CD14-positive monocyte (primary cell): ENCODE results near the gene PPOX. TPM values are rescaled to one million over a fixed set of nuclear protein-coding genes. Genes with fewer than 3 reads are reported as not detected.
A peak's percentile ranks its signal among the peaks of the same experiment; 100 is the strongest.

ENCODE experiments used
- DNase-seq, 3 donors: peaks; one replicate each; pipeline ENCODE4 v3.0.0-alpha.2; 2011 to 2022
- H2AFZ ChIP-seq: 2 replicates; pipeline ENCODE4 v1.6.0; 2012; ENCODE audit warnings: mild to moderate bottlenecking, low read depth, low read length, inconsistent platforms; ENCODE audit not compliant: insufficient read depth, poor library complexity, severe bottlenecking
- H3K27ac ChIP-seq, 2 donors: 1 replicate in 1 of 2; 2 replicates in 1 of 2; pipeline ENCODE4 v1.5.1; 2012 to 2013; ENCODE audit warnings: low read length in 2 of 2, control low read depth in 1 of 2, inconsistent platforms in 1 of 2, low read depth in 1 of 2, mild to moderate bottlenecking in 1 of 2
- H3K27me3 ChIP-seq, 2 donors: one replicate each; pipeline versions ENCODE4 v1.6.0 to v1.6.1; 2011 to 2013; ENCODE audit warnings: low read length in 2 of 2; ENCODE audit not compliant: control insufficient read depth in 2 of 2, insufficient read depth in 2 of 2
- H3K36me3 ChIP-seq, 2 donors: replicated peaks in 1 of 2; 1 replicate in 1 of 2; 2 replicates in 1 of 2; pipeline versions ENCODE4 v1.5.1 to v1.6.1; 2012 to 2013; ENCODE audit warnings: low read length in 2 of 2, control low read depth in 1 of 2, inconsistent platforms in 1 of 2, mild to moderate bottlenecking in 1 of 2; ENCODE audit not compliant: insufficient read depth in 2 of 2, control insufficient read depth in 1 of 2
- H3K4me1 ChIP-seq, 2 donors: 1 replicate in 1 of 2; 2 replicates in 1 of 2; pipeline versions ENCODE4 v1.5.1 to v1.6.1; 2012 to 2013; ENCODE audit warnings: low read length in 2 of 2, control low read depth in 1 of 2, inconsistent platforms in 1 of 2, mild to moderate bottlenecking in 1 of 2, moderate library complexity in 1 of 2; ENCODE audit not compliant: insufficient read depth in 2 of 2, control insufficient read depth in 1 of 2
- H3K4me2 ChIP-seq: replicated peaks from 2 replicates; pipeline ENCODE3; 2012; ENCODE audit warnings: low read length, moderate library complexity, mild to moderate bottlenecking; ENCODE audit not compliant: poor library complexity, severe bottlenecking; ENCODE audit errors: extremely low read depth
- H3K4me3 ChIP-seq, 3 experiments: fragments of 200-600 bp in 1 of 3; sonication (generic) in 1 of 3; replicated peaks in 1 of 3; 1 replicate in 2 of 3; 2 replicates in 1 of 3; pipeline ENCODE4 v1.5.1; 2011 to 2013; ENCODE audit warnings: low read length in 3 of 3, mild to moderate bottlenecking in 3 of 3, control low read depth in 2 of 3, low read depth in 2 of 3, inconsistent platforms in 1 of 3, moderate library complexity in 1 of 3
- H3K79me2 ChIP-seq: 2 replicates; pipeline ENCODE4 v1.6.0; 2012; ENCODE audit warnings: mild to moderate bottlenecking, control low read depth, inconsistent platforms, low read length, moderate library complexity; ENCODE audit not compliant: insufficient read depth
- H3K9ac ChIP-seq: 2 replicates; pipeline ENCODE4 v1.6.0; 2017; ENCODE audit warnings: low read length, mild to moderate bottlenecking; ENCODE audit not compliant: insufficient read depth, poor library complexity, severe bottlenecking
- H3K9me3 ChIP-seq, 2 donors: replicated peaks in 1 of 2; 1 replicate in 1 of 2; 2 replicates in 1 of 2; pipeline versions ENCODE4 v1.5.1 to v1.6.1; 2012 to 2013; ENCODE audit warnings: low read length in 2 of 2, control low read depth in 1 of 2; ENCODE audit not compliant: control insufficient read depth in 1 of 2, insufficient read depth in 1 of 2
- H4K20me1 ChIP-seq: 2 replicates; pipeline ENCODE4 v1.6.0; 2012; ENCODE audit warnings: mild to moderate bottlenecking, low read length, control low read depth, moderate library complexity; ENCODE audit not compliant: insufficient read depth
- H3K27ac Mint-ChIP-seq, 7 donors: one replicate each; pipeline ENCODE4 v1.8.0; 2020; ENCODE audit warnings: mild to moderate bottlenecking in 7 of 7, mixed read lengths in 7 of 7, moderate library complexity in 6 of 7, inconsistent platforms in 2 of 7
- H3K27me3 Mint-ChIP-seq, 3 donors: one replicate each; pipeline ENCODE4 v1.8.0; 2021 to 2022; ENCODE audit warnings: low read depth in 3 of 3, mild to moderate bottlenecking in 3 of 3, mixed read lengths in 3 of 3, moderate library complexity in 3 of 3, inconsistent platforms in 1 of 3
- H3K36me3 Mint-ChIP-seq, 2 donors: one replicate each; pipeline ENCODE4 v1.8.0; 2020; ENCODE audit warnings: mixed read lengths in 2 of 2, inconsistent platforms in 1 of 2, mild to moderate bottlenecking in 1 of 2
- H3K4me1 Mint-ChIP-seq: one replicate; pipeline ENCODE4 v1.8.0; 2020; ENCODE audit warnings: mild to moderate bottlenecking, mixed read lengths
- H3K4me3 Mint-ChIP-seq, 2 donors: one replicate each; pipeline ENCODE4 v1.8.0; 2020; ENCODE audit warnings: mild to moderate bottlenecking in 2 of 2, mixed read lengths in 2 of 2, moderate library complexity in 1 of 2
- H3K9me3 Mint-ChIP-seq, 7 donors: one replicate each; pipeline ENCODE4 v1.8.0; 2020 to 2022; ENCODE audit warnings: mixed read lengths in 7 of 7, mild to moderate bottlenecking in 6 of 7, moderate library complexity in 6 of 7, inconsistent platforms in 2 of 7
- WGBS: methylation state at CpG from one replicate; pipeline ENCODE4 v1.1.5; 2013; ENCODE audit warnings: missing lambda C conversion rate; ENCODE audit not compliant: insufficient coverage; 5-methylcytosine and 5-hydroxymethylcytosine counted together
- intact Hi-C, 2 donors: fragments of 100-400 bp; cut with micrococcal nuclease; formaldehyde crosslinking; loops; one replicate each; pipeline versions ENCODE4 v1.15.0 to v1.15.1; 2023
- polyA plus RNA-seq, 3 donors: library from polyadenylated mRNA; depleted of rRNA in 1 of 3; unstranded in 2 of 3; stranded (reverse) in 1 of 3; fragments of 300-500 nt in 2 of 3; fragments of >200 nt in 1 of 3; fragmentation: Illumina TruSeq in 2 of 3; gene quantifications; 1 replicate in 2 of 3; 2 replicates in 1 of 3; pipeline ENCODE4 v1.2.3, GENCODE V29; 2012 to 2021
- TF ChIP-seq, protein P1 (sequence below): fragments of 200-600 bp; IDR thresholded peaks from one replicate; pipeline ENCODE4 v1.8.0; 2022; ENCODE audit warnings: antibody characterized with exemption, mild to moderate bottlenecking

The PPOX gene
- polyA plus RNA-seq, 3 donors, result 10.5 to 42.6 (median 10.8) TPM

DNA sequence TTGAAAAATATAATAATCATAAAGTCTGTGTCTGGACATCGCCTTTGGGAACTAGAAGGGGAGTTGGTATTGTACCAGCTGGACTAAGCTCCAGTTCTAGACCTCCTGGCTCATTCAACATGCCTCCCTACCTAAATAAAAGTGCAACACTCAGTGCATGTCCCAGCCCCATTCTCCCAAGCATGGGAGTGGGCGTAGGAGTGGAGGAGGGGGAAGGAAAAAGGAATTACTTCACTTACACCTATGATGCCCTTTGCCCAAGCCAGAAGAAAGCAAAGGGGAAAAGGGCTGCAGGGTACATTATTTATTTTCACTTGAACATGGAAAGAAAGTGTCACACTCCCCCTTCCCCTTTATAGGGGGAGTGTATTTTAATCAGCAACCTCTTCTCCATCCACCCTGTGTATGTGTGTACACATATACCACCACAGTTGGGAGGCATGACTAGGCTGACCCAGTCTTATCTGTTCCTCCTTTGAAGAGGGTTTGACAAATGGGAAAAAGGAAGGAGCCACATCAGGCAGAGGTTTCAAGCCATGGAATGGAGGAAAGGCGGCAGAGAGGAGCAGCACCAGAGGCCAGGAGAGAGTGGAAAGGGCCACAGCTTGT lies 45.1 kb upstream of the PPOX start:
- peak overlapping the region in 1 of 3 experiments; percentile 57 for H3K4me3 ChIP-seq
- Mint-ChIP-seq H3K9me3 (peaks cover 0 to 2% (median 0%) of the 10 kb centered on the region in 7 donors), H3K4me1 (peaks cover 69% of the 10 kb centered on the region), H3K27ac (peak overlapping the region; percentile 81 to 98 (median 94)), H3K36me3 (peaks cover 51 to 61% of the 10 kb centered on the region in 2 donors), H3K4me3 (peak overlapping the region in 1 of 2 donors; percentile 54), H3K27me3 (no peaks in the 10 kb centered on the region)
- H3K79me2 ChIP-seq, result peaks cover 72% of the 10 kb centered on the region
- peaks cover 61 to 68% of the 10 kb centered on the region in 2 donors for H3K4me1 ChIP-seq
- H3K9me3 ChIP-seq, result no peaks in the 10 kb centered on the region
- no peak overlapping the region for H2AFZ ChIP-seq
- H3K36me3 ChIP-seq, result peaks cover 38 to 58% of the 10 kb centered on the region in 2 donors
- DNase-seq, result peak in 2 of 3 donors; percentile 34 to 58
- H3K4me2 ChIP-seq, result peak overlapping the region; percentile 63
- peak overlapping the region; percentile 7 for H3K9ac ChIP-seq
- peaks cover 28% of the 10 kb centered on the region for H4K20me1 ChIP-seq
- H3K27ac ChIP-seq, result peak overlapping the region; percentile 60 to 99
- H3K27me3 ChIP-seq, result no peaks in the 10 kb centered on the region
- TF ChIP-seq, protein P1, sequence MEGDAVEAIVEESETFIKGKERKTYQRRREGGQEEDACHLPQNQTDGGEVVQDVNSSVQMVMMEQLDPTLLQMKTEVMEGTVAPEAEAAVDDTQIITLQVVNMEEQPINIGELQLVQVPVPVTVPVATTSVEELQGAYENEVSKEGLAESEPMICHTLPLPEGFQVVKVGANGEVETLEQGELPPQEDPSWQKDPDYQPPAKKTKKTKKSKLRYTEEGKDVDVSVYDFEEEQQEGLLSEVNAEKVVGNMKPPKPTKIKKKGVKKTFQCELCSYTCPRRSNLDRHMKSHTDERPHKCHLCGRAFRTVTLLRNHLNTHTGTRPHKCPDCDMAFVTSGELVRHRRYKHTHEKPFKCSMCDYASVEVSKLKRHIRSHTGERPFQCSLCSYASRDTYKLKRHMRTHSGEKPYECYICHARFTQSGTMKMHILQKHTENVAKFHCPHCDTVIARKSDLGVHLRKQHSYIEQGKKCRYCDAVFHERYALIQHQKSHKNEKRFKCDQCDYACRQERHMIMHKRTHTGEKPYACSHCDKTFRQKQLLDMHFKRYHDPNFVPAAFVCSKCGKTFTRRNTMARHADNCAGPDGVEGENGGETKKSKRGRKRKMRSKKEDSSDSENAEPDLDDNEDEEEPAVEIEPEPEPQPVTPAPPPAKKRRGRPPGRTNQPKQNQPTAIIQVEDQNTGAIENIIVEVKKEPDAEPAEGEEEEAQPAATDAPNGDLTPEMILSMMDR, result no peak
- WGBS, result no CpG with 5 or more reads among the region's 3 CpGs
- intact Hi-C loops, result no loop called here

GRCh38 chr1:161121834-161122233 lies 44.4 kb upstream of the PPOX start:
- peaks cover 66% of the 10 kb centered on the region for H3K4me1 Mint-ChIP-seq
- H3K4me3 Mint-ChIP-seq, result peak overlapping the region; percentile 54
- peak overlapping the region; percentile 81 to 98 (median 94) for H3K27ac Mint-ChIP-seq

More at GRCh38 chr1:161121834-161122233, 44.4 kb upstream of the PPOX start:
- no peaks in the 10 kb centered on the region for H3K9me3 ChIP-seq
- peak; percentile 62 to 81 (median 76) for DNase-seq
- peak overlapping the region; percentile 7 for H3K9ac ChIP-seq
- H3K4me2 ChIP-seq, result peak overlapping the region; percentile 63
- no CpG with 5 or more reads among the region's 4 CpGs for WGBS
- H3K36me3 ChIP-seq, result peaks cover 42 to 65% of the 10 kb centered on the region in 2 donors
- Mint-ChIP-seq H3K27me3 (peaks cover 0 to 1% (median 0%) of the 10 kb centered on the region in 3 donors), H3K9me3 (peaks cover 0 to 2% (median 0%) of the 10 kb centered on the region in 7 donors), H3K36me3 (peaks cover 54 to 63% of the 10 kb centered on the region in 2 donors)
- peak overlapping the region; percentile 69 to 99 for H3K27ac ChIP-seq
- intact Hi-C loops, result no loop called here
- H4K20me1 ChIP-seq, result peaks cover 30% of the 10 kb centered on the region
- H3K27me3 ChIP-seq, result no peaks in the 10 kb centered on the region
- H3K4me3 ChIP-seq, result peak overlapping the region in 1 of 3 experiments; percentile 57
- no peak overlapping the region for H2AFZ ChIP-seq
- peaks cover 59 to 65% of the 10 kb centered on the region in 2 donors for H3K4me1 ChIP-seq
- TF ChIP-seq, protein P1, result no peak
- peaks cover 72% of the 10 kb centered on the region for H3K79me2 ChIP-seq
